Testis (tissue), 2 donors: Measurements from ENCODE around the gene FBXO48.

Experiments
- CTCF ChIP-seq, 3 experiments: fragments of 450-650 bp in 2 of 3; fragments of 200-600 bp in 1 of 3; sonication (generic) in 1 of 3; IDR thresholded peaks; one replicate each; pipeline ENCODE4 v1.5.1; 2016 to 2019; ENCODE audit warnings: antibody characterized with exemption in 3 of 3, mild to moderate bottlenecking in 2 of 3, moderate library complexity in 1 of 3
- POLR2A ChIP-seq: fragments of 450-650 bp; IDR thresholded peaks from one replicate; pipeline ENCODE4 v1.6.1; 2017; ENCODE audit warnings: antibody characterized with exemption, mild to moderate bottlenecking, moderate library complexity

DNA sequence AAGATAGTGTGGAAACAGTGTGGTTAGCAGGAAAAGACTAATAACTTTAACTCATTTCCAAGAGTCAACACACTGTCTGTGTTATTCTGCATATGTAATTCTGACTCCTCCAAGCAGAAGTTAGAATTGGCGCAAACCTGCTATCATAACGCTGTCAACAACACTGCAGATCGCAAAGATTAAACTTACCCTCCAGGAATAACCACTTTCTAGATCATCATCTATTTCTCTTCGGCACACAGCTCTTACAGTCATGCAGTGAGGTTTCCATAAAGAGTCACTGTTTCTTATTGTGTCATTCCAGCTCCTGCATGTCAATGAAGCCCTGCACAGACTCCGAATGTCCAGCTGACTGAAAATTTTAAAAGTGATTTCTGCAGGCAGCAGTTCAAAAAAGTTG is 2.4 kb downstream of the FBXO48 start:
- no peak for TF ChIP-seq POLR2A
- no peak for TF ChIP-seq CTCF (IDR thresholded peaks at IDR 0.05)
